DOHH2 (cell line): ENCODE measurements around the gene RTL3.
"Not testable (repeated sequence)": the region's sequence is repeated elsewhere in the genome, so short reads cannot be mapped to it uniquely, and the experiment has no call there.

ENCODE experiments used
- EZH2phosphoT487 ChIP-seq: fragments of 200-600 bp; sonication (generic); IDR thresholded peaks from 2 replicates; pipeline ENCODE4 v1.6.1; 2017; ENCODE audit warnings: borderline replicate concordance, mild to moderate bottlenecking, antibody characterized with exemption, low read length, moderate library complexity, mixed read lengths
- TF ChIP-seq, protein P1 (sequence below): fragments of 200-600 bp; sonication (generic); IDR thresholded peaks from one replicate; pipeline ENCODE4 v1.5.1; 2014; ENCODE audit warnings: antibody characterized with exemption, mild to moderate bottlenecking, low read depth, low read length; ENCODE audit not compliant: poor library complexity, severe bottlenecking

DNA sequence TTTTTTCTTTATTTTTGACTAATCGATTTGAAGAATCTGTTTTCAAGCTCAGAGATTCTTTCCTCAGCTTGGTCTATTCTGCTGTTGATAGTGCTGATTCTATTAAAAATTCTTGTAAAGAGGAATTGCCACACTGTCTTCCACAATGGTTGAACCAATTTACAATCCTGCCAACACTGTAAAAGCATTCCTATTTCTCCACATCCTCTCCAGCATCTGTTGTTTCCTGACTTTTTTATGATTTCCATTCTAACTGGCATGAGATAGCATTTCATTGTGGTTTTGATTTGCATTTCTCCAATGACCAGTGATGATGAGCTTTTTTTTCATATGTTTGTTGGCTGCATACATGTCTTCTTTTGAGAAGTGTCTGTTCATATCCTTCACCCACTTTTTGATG, 23.0 kb downstream of the RTL3 start:
- TF ChIP-seq, protein P1, sequence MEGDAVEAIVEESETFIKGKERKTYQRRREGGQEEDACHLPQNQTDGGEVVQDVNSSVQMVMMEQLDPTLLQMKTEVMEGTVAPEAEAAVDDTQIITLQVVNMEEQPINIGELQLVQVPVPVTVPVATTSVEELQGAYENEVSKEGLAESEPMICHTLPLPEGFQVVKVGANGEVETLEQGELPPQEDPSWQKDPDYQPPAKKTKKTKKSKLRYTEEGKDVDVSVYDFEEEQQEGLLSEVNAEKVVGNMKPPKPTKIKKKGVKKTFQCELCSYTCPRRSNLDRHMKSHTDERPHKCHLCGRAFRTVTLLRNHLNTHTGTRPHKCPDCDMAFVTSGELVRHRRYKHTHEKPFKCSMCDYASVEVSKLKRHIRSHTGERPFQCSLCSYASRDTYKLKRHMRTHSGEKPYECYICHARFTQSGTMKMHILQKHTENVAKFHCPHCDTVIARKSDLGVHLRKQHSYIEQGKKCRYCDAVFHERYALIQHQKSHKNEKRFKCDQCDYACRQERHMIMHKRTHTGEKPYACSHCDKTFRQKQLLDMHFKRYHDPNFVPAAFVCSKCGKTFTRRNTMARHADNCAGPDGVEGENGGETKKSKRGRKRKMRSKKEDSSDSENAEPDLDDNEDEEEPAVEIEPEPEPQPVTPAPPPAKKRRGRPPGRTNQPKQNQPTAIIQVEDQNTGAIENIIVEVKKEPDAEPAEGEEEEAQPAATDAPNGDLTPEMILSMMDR: not testable (repeated sequence)
- not testable (repeated sequence) for TF ChIP-seq EZH2phosphoT487
